ENCODE results near the gene KDM2A. TPM values are rescaled to one million over a fixed set of nuclear protein-coding genes. Genes with fewer than 3 reads are reported as not detected.

KDM2A gene
- total and polyA plus RNA-seq, 2 experiments from 2014 or later = 25.0 to 54.1 TPM

- no peak for TF ChIP-seq ETS1 (IDR thresholded peaks at IDR 0.05)
- no peak for TF ChIP-seq ZNF114 (CRISPR knock-in tag; IDR thresholded peaks at IDR 0.05)
- TF ChIP-seq REST (IDR thresholded peaks at IDR 0.05; ENCODE audit: unreplicated experiment) = no peak
Observed at GRCh38 chr11:67275606-67276409, 156.7 kb downstream of the KDM2A start (continued).

- Mint-ChIP-seq H3K4me1 (peaks cover 30% of the 10 kb centered on the region), H3K4me3 (peak overlapping the region; percentile 26; the same call in 2 of the 3 replicates), H3K27ac (peak overlapping the region; percentile 92), H3K9me3 (no peaks in the 10 kb centered on the region), H3K36me3 (ENCODE audit: low read depth) (peaks cover 18% of the 10 kb centered on the region), H3K27me3 (ENCODE audit: insufficient read depth, low read depth, poor library complexity) (peaks cover 11% of the 10 kb centered on the region)
- H3K79me2 ChIP-seq (replicated peaks; ENCODE audit: insufficient read depth) = peaks cover 42% of the 10 kb centered on the region
- no peaks in the 10 kb centered on the region for H3K9me2 ChIP-seq (ENCODE audit: insufficient read depth)
- H3K27ac ChIP-seq (ENCODE audit: low read depth) = peak overlapping the region; percentile 91
- peaks cover 15% of the 10 kb centered on the region; the same call in 1 of the 2 replicates for H3K4me1 ChIP-seq (ENCODE audit: insufficient read depth)
- no peak overlapping the region for H2AFZ ChIP-seq
- H4K20me1 ChIP-seq (replicated peaks; ENCODE audit: insufficient read depth) = no peaks in the 10 kb centered on the region; the same call in 1 of the 2 replicates
- H3K4me2 ChIP-seq = peak overlapping the region; percentile 68; the same call in 1 of the 2 replicates
- DNase-seq (ENCODE audit: low spot score) = peak; percentile 59
- no peak for TF ChIP-seq POLR2AphosphoS5 (IDR thresholded peaks at IDR 0.05; ENCODE audit: low read depth)
- TF ChIP-seq NANOG (IDR thresholded peaks at IDR 0.05; ENCODE audit: borderline replicate concordance) = no peak
- no peak for TF ChIP-seq CREB1 (CRISPR knock-in tag; IDR thresholded peaks at IDR 0.05; ENCODE audit: low read depth)
- peak; percentile 27 to 60; a peak in 2 of 4 replicates for TF ChIP-seq CTCF (conservative IDR thresholded peaks at IDR 0.05; ENCODE audit: low read depth in 2 of 2)
- no peak for TF ChIP-seq EZH2 (IDR thresholded peaks at IDR 0.05; ENCODE audit: low read depth, unreplicated experiment)
- no peak for TF ChIP-seq ZNF114 (CRISPR knock-in tag; IDR thresholded peaks at IDR 0.05)
- TF ChIP-seq STAT1 (IDR thresholded peaks at IDR 0.05; ENCODE audit: unreplicated experiment) = no peak
- TF ChIP-seq REST (IDR thresholded peaks at IDR 0.05; ENCODE audit: unreplicated experiment) = no peak
- ATAC-seq = peak; percentile 55
- peak overlapping the region; percentile 10; the same call in 1 of the 2 replicates for H3K4me3 ChIP-seq
- peaks cover 11% of the 10 kb centered on the region for H3F3A ChIP-seq (replicated peaks; ENCODE audit: low read depth)
- no peaks in the 10 kb centered on the region for H3K27me3 ChIP-seq (ENCODE audit: insufficient read depth)
- H3K36me3 ChIP-seq (ENCODE audit: insufficient read depth) = no peaks in the 10 kb centered on the region; the same call in 1 of the 2 replicates
Observed at GRCh38 chr11:67276781-67277230, 157.7 kb downstream of the KDM2A start.

Data from GM23338 (cell line).